Suppressor macrophage (primary cell): ENCODE results near the gene KRT80.
A peak's percentile ranks its signal among the peaks of the same experiment; 100 is the strongest.

Experiments
- DNase-seq, 4 experiments: peaks; one replicate each; pipeline ENCODE4 v3.0.0-alpha.2; 2020 to 2022

The KRT80 gene

DNA sequence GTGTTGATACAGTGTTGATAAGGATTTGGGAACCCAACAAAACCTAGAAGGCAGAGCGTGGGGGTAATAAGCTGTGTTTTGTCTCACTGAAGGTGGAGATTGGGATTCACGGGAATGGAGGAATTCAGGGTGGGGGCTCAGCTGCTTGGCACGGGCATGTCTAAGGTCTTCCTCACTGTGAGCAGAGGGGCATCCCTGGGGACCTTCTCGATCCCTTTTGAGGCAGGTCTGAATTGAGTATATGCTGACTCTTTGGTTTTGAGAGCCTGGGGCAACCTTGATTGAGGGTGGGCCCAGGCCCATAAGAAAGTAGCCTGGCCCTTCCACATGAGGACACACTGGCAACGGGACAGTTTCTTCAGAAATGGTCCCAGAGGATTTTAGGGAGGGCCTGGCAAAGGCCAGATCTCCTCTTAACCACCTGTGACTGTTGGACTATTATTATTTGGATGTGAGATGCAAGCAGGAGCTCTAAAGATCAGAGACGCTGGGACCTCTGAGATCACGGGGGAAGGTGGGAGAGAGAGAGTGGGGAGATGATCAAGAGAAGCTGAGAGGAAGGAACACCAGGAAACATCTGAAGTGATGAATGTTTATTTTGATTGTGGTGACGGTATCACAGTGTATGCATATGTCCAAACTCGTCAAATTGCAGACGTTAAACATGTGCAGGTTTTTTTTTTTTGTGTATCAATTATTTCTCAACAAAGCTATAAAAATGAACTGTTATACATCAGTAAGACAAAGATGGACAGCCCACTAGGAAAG is 63.9 kb downstream of the KRT80 start:
- no peak for DNase-seq

DNA sequence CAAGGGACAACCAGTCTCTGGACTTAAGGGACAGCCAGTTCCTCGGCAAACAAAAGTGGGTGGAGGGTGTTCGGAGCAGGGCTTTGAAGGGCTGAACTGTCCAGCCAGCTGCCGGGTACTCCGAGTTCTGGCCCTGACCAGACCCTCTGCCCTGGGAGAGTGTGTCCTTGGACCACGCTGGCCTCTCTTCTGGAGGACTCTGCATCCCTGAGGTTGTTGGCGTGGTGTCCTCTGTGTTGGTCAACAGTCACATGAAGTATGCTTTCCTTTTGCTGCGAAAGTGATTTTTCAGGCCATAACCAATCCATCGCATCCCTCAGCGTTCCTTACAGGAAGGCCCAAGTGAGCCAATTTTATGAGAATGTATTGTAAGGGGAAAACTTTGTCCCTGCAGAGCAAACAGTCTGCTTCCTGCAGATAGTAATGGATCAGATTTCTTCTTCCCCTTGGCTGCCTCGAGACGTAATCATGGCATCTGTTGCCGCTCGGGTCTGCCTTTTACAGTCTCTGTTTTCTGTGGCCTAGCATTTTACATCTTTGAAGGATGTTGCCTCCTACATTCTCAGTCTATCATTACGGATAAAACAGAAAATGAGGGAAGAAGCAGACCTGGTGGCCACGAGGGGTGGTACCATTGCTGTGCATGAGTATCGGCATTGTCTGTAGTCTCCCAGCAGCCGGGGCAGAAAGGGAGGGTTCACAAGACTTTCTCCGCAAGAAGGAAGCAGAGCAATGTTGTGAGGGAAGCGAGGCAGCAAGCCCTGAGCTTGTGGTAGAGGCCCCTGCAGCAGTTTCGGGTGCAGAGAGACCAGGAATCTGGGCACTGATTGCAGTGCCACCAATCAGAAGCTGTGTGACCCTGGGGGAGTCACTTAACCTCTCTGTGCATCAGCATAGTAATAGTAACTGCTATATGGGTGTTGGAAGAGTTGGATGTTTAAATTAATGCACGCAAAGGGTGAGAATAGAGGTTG is 64.9 kb downstream of the KRT80 start:
- peak in 2 of 4 experiments; percentile 31 to 34 for DNase-seq

DNA sequence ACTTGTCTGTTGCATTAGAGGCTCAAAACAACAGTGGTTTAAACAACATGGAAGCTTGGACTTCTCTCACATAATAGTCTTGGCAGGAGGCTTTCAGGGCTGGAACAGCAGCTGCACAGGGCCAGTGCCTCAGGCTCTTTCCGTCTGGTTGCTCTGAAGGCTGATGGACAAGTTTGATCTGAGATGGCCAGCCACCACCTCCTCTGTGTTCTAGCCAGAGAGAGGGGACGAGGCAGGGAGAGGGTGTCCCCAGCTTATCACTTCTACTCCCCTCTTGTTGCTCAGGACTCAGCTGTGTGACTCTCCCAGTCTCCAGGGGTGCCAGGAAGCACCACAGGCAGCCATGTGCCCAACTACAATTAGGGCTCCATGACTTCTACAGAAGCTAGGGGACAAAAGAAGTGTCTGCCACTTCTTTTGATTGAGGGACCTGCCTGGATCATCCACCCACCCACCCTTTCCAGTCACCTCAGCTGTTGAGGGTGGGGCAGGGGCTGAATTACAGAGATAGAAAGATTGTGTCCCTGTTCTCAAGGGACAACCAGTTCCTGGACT is 65.7 kb downstream of the KRT80 start:
- DNase-seq: no peak

DNA sequence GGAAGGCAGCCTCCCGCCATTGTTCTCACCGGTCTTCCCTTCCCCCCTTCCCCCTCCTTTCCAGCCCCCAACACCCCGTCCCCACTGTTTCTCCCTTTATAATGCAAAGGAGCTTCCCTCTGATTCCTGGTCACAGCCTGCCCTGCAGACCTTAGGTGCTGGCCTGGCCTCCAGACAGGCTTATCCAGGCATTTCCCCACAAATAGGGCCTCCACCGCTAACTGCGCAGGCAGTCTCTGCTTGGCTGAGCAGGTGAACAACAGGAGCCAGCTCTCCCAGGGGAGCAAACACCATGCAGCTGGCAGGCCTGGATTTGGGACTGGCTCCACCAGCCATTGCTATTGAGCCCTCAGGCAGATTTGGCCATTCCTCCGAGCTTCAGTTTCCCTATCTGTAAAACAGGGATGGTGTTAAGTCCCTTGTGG is 66.3 kb downstream of the KRT80 start:
- DNase-seq: no peak

DNA sequence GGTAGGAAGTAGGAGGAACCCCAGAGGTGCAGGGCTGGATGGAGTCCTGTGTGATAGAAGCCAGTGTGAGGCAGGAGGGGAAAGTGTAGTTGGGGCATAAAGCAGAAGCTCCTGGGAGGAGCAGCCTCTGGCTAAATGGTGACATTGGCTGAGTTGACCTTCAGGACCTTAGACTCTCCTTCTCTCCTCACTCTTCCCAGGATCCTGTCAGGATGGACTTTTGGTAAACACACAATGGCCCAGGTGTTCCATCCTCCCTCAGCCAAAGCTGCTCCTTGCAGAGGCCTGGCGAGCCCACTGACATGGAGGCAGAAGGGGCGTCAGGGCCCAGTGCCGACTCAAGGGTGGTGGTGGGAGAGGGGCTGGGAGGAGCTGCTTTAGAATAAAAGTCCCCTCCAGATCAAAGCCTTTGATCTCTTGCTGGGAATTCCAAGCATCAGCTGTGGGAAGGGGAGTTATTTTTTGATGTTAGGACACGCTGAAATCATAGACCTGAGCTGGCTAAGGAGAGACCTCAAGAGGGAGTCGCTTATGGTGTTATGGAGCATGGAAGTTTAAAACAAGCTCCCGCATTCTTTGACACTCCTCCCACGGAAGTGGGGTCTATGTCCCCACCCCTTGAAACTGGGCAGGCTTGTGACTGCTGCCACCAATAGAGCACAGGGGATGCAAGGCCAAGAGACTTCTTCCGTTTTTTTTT is 68.2 kb downstream of the KRT80 start:
- no peak for DNase-seq

DNA sequence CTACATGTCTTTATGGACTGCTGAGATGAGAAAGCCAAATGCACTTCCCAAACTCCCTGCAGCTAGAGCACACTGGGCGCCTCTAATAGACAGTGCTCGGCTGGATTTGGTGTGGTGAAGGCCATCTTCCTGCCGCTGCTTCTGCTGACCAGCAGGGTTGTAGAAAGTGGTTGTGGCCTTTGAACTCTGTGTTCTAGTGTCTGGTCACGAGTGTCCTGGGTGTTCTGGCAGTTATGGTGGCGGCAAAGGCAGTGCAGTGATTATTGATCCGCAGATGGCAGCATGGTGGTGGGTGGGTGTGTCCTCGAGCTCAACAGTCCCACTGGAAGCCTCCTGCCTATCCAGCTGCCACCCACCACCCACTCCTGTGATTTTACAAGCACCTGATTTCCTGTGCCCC is 68.9 kb downstream of the KRT80 start:
- no peak for DNase-seq

DNA sequence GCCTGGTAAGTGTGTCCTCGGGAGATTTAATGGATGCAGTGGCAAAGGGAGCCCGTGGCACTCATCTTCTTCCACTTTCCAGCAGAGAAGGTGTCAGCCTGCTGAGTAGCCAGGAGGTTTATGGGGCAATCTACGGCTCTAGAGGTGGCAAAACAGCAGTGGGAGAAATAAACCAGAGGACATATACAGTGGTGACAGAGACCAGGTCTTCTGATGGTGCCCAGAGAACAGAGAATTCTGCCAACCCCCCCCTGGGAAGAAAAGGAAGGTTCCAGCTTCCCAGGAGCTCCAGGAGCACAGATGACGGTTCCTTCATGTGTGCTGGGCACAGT is 69.3 kb downstream of the KRT80 start:
- no peak for DNase-seq

DNA sequence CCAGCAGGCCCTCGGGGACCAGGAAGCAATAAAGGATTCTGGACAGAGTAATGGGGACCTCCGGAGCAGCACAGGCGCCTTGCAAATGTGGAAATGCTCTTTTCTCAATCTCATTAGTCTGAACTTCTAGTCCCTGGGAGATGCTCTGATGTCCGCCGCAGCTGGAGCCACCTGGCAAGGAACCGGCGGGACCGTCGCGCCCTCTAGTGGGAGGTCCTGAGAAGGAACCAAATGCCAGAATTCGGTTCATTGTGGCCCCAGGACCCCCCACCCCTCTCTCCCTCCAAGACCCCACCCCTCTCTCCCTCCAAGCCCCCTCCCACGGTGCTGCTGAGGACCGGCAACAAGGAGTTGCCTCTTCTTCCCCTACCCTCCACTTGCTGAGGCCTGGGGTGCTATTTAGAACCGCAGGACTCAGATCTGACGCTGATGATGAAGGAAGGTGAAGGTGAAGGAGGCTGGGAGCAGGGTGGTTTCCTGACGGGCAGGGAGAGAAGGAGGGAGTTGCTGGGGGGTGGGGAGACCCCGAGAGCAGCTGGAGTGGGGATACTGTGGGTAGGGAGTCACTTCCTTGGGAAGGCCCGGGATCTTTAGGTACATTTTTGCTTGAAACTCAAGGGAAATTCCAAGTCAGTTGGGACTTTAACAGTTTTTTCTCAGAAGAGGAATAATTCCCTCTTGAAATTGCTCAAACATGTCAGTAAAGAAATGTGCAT is 69.8 kb downstream of the KRT80 start:
- DNase-seq: peak; percentile 54 to 82 (median 68)

DNA sequence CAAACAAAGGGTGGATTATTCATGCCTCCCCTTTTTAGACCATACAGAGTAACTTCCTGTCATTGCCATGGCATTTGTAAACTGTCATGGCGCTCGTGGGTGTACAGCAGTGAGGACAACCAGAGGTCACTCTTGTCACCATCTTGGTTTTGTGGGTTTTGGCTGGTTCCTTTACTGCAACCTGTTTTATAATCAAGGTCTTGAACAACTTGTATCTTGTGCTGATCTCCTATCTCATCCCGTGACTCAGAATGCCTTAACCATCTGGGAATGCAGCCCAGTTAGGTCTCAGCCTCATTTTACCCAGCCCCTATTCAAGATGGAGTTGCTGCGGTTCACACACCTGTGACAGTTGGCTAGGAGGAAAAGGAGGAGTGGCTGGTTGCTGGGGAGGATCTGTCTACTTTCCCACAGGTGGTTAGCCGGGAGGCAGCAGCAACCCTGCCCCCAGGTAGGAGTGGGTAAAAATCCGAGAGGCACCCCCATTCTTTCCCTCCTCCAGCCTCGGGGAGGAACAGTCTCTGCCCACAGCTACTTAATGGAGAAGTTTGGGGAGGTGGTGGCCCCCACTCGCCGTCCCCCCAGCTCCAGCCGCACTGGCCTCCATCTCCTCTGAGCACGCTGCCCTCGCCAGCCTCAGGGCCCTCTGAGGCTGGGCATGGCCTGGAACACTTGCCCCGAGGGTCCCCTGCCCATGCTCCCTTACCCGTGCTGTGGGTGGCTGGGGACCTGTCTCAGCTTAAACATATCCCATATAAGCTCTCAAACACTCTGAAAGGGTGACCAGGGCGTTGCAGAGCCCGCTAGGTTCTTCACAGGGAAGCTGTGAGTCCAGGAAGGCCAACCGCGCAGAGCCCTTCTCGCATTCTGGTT is 70.6 kb downstream of the KRT80 start:
- peak in 3 of 4 experiments; percentile 24 to 51 (median 33) for DNase-seq

DNA sequence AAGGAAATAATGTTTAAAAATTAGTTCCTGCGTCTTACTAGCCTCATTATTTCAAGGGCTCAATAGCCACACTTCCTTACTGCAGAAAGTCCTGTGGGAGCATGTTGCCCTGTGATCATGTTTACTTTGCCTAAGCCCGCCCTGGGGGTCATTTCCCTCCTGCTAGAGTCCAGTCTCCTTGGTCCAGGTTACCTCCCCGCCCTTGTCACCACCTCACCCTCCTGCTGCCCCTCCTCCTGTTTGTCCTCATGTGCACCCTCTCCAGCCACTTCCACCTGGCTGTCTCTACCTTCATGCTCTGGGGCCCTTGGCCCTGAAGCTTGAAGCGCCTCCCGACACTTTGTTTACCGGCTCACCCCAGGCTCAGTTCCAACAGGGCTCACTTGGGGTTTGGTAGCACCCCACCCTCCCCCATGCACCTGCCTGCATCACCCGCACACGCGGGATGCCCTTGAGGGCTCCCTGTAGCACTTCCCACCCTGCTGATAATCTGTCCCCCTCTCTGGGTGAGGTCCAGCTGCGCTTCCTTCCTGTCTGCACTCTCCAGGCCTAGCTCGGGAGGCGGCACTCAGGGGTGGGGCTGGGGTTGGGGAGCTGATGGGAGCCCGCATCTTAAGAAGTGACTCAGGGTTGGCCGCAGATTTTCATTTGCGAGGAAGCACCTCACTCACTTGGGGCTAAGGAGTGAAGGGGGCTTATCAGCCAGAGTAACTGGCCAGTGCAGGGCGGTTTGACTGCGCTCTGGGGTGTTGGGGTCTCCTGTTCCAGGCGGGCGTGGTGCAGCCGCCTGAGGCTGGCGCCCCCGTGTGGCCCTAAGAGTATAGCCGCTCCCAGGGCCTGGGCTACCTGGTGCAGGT is 72.2 kb downstream of the KRT80 start:
- peak in 3 of 4 experiments; percentile 16 to 57 (median 42) for DNase-seq
